Measurements from ENCODE around the gene TATDN2.

Gene TATDN2

DNA sequence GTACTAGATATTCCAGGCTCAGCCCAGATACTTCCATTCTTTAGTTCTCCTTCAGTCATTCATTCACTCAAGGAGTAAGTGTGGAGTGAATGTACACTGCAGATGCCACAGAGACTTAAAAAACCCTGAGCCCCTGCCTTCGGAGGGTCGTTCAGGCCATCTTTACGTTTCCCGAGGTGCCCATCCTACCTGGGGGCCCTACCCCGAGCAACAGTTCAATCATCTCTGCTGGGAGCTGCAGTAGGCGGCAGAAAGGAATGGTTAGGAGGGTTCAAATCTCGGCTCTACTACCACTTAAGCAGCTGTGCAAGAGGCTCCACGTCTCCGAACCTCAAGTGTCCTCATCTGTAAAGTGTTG lies 72.0 kb downstream of the TATDN2 start:
- DNase-seq: no peak

DNA sequence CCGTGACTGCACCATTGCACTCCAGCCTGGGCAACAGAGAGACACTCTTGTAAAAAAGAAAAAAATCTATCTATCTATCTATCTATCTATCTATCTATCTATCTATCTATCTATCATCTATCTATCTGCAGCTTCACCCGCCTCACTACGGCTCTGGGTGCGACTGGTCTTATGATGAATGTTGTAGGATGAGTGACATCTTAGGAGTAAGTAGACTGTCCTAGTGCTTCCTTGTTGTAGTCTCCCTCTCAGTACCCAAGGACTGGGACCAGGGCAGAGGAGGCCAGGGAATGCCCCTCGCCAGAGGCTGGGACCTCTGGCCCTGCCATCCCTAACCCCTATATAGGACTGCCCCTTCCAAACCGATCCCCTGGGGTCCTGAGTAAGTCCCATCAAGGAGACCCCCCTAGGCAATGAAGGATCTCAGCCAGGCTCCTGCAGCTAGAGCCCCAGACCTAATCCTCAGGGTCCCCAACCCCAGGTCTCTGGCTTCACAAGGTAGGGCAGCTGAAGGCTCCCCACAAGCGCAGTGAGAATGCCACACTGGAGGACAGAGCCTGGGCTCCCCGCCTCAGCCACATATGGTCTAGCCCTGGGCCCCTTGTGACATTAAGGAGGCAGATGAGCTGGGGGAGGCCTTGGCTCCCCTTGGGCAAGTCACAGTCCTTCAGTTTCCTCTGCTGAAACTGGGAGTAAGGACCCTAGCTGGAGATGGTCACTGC lies 73.5 kb downstream of the TATDN2 start:
- DNase-seq: no peak

DNA sequence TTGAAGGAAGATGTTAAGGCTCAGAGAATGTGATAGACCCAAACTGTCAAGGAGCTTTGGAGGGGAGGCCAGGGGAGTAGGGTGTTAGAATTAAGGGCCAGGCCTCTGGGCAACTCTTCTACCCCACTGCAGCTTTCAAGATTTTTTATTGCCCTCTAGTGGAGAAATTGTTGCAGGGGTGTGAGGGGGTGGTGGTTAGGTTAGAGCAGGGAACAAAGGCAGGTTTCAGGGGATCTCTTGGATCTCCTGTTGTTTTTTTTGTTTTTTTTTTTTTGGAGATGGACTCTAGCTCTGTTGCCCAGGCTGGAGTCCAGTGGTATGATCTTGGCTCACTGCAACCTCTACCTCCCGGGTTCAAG lies 74.1 kb downstream of the TATDN2 start:
- DNase-seq: no peak

DNA sequence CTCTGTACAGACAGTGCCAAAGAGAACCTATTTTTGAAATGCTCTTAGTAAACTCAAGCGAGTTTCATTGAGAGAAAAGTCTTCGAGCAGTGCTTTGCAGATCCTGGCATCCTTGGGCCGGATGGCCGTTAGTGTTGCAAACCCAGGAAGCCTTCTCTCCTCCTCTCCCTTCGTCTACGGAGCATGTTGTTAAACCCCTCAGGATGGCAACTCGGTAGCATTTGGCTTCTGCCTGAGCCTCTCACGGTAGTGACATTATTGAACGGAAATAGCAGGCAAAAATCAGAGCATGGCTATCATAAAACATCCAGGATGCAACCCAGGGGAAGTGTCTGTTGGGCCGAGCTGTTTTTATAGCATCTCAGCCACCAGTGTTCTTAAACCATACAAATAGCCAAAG lies 79.3 kb downstream of the TATDN2 start:
- DNase-seq: no peak

DNA sequence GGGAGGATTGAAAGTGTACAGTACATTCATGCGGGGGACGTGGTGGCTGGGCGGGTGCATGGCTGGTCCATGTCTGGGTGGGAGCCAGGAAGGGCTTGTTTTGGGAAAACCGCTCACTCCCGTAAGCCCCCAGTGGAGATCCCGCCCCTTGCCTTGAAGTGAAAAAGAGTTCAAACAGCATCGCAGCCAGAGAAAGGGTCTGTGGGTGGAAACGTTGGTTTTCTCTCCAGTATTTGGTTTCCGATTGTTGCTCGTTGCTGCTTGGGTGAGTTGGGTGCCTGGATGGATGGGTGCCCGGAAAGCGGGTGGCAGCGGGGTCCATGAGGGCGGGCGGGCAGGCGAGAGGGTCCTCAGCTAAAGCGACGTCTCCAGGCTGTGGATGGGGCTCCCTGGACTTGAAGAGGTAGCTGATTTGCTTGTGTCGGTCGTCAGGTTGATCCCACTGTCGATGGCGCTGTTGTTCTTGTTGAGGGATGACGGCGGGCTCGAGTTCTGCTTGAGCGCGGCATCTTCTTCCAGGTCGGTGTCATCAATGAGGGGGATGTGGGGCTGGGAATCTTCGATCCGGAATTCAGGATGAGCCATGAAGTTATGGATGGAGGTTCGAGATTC lies 80.3 kb downstream of the TATDN2 start:
- DNase-seq: no peak

DNA sequence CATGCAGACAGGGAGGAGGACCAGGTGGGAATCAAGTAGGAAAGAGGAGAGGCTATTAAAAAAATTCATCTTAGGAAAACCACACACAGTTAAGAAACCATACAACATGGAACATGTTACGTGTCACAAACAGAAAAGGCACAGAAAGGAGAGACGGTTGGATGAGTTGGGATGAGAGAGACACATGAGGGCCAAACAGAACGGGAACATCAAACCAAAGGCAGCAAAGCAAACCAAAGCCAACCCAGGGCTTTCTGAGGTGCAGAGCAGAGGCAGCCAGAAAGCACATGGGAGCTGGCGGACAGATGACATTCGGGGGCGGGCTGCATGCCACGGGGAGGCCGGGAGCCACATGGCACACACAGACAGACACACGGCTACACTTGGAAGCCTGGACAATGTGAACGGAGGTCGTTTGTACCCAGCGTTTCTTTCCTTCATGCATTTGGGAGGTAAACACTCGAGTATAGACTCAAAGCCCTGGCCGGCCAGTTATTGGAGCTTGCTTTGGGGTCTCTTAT lies 81.3 kb downstream of the TATDN2 start:
- DNase-seq: no peak

DNA sequence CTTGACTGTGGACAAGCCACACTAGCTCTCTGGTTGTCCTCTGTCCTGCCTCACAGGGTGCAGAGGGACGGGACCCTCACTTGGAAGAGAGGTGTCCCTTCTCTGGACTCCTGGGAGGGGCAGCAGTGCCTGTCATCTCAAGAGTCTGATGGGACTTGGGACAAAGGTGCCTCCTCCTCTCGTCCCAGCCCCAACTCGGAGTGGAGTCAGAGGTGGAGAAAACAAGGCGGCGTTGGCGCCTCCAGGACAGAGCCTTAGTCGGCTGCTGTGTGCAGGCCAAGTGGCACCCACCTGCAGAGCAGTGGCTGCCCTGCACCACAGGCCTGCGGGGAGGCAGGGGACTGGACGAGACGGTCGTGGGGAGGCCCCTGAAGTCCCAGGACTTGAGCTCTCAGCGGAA lies 82.1 kb downstream of the TATDN2 start:
- no peak for DNase-seq

All from effector CD8-positive, alpha-beta T cell (primary cell).